Measurements from ENCODE around the gene CHMP1B.
A peak's percentile ranks its signal among the peaks of the same experiment; 100 is the strongest.
"Not testable (repeated sequence)": the region's sequence is repeated elsewhere in the genome, so short reads cannot be mapped to it uniquely, and the experiment has no call there.

Gene CHMP1B

GRCh38 chr18:11871501-11871900 is 20.3 kb downstream of the CHMP1B start:
- no peak for DNase-seq (ENCODE audit: low spot score)

GRCh38 chr18:11872479-11873136 is 21.4 kb downstream of the CHMP1B start:
- peak; percentile 27 for DNase-seq (ENCODE audit: low spot score)

- no peak for DNase-seq (ENCODE audit: low spot score)
Observed at GRCh38 chr18:11873670-11874340, 22.6 kb downstream of the CHMP1B start.

- DNase-seq (ENCODE audit: low spot score) = no peak
Observed at GRCh38 chr18:11874676-11875075, 23.5 kb downstream of the CHMP1B start.

- no peak for DNase-seq (ENCODE audit: low spot score)
Observed at GRCh38 chr18:11877497-11878135, 26.4 kb downstream of the CHMP1B start.

- DNase-seq (ENCODE audit: low spot score) = peak; percentile 34
Observed at GRCh38 chr18:11880586-11881304, 29.5 kb downstream of the CHMP1B start.

GRCh38 chr18:11882636-11883035 is 31.4 kb downstream of the CHMP1B start:
- DNase-seq (ENCODE audit: low spot score) = no peak

- no peak for DNase-seq (ENCODE audit: low spot score)
Observed at GRCh38 chr18:11883153-11883552, 31.9 kb downstream of the CHMP1B start.

- DNase-seq (ENCODE audit: low spot score) = no peak
Observed at GRCh38 chr18:11884396-11885030, 33.3 kb downstream of the CHMP1B start.

GRCh38 chr18:11885278-11885947 is 34.2 kb downstream of the CHMP1B start:
- no peak for DNase-seq (ENCODE audit: low spot score)

- DNase-seq (ENCODE audit: low spot score) = no peak
Observed at GRCh38 chr18:11886577-11887110, 35.4 kb downstream of the CHMP1B start.

GRCh38 chr18:11887328-11888128 is 36.3 kb downstream of the CHMP1B start:
- no peak for DNase-seq (ENCODE audit: low spot score)

- no peak for DNase-seq (ENCODE audit: low spot score)
Observed at GRCh38 chr18:11888726-11889125, 37.5 kb downstream of the CHMP1B start.

GRCh38 chr18:11889284-11889683 is 38.1 kb downstream of the CHMP1B start:
- no peak for DNase-seq (ENCODE audit: low spot score)

GRCh38 chr18:11891737-11892136 is 40.5 kb downstream of the CHMP1B start:
- DNase-seq (ENCODE audit: low spot score) = no peak

GRCh38 chr18:11892438-11892837 is 41.2 kb downstream of the CHMP1B start:
- DNase-seq (ENCODE audit: low spot score) = not testable (repeated sequence)

- DNase-seq (ENCODE audit: low spot score) = no peak
Observed at GRCh38 chr18:11897781-11898180, 46.6 kb downstream of the CHMP1B start.

- DNase-seq (ENCODE audit: low spot score) = no peak
Observed at GRCh38 chr18:11899063-11899462, 47.9 kb downstream of the CHMP1B start.

- no peak for DNase-seq (ENCODE audit: low spot score)
Observed at GRCh38 chr18:11901826-11902438, 50.7 kb downstream of the CHMP1B start.

Measured in hematopoietic multipotent progenitor cell treated with erythropoietin and hydrocortisone succinate and interleukin-3 and kit ligand, for 15 days (in vitro differentiated cells).